Thymus (tissue), 11 donors: Measurements from ENCODE around the gene ARSK. TPM values are rescaled to one million over a fixed set of nuclear protein-coding genes. Genes with fewer than 3 reads are reported as not detected.

Source experiments
- DNase-seq, 9 donors: peaks; one replicate each; pipeline ENCODE4 v3.0.0-alpha.2; 2013; ENCODE audit warnings: low spot score in 9 of 9, low read depth in 6 of 9, missing footprints in 1 of 9
- H3K27ac ChIP-seq, 2 donors: one replicate each; pipeline ENCODE4 v1.5.1; 2013; ENCODE audit warnings: control low read depth in 1 of 2, low read depth in 1 of 2, low read length in 1 of 2, mild to moderate bottlenecking in 1 of 2, moderate library complexity in 1 of 2
- H3K27me3 ChIP-seq, 2 donors: one replicate each; pipeline ENCODE4 v1.5.1; 2013; ENCODE audit warnings: low read length in 1 of 2; ENCODE audit not compliant: control insufficient read depth in 2 of 2, insufficient read depth in 1 of 2
- H3K36me3 ChIP-seq, 2 donors: one replicate each; pipeline ENCODE4 v1.5.1; 2013; ENCODE audit warnings: low read length in 1 of 2, mild to moderate bottlenecking in 1 of 2, moderate library complexity in 1 of 2; ENCODE audit not compliant: control insufficient read depth in 2 of 2, insufficient read depth in 2 of 2
- H3K4me1 ChIP-seq, 2 donors: one replicate each; pipeline ENCODE4 v1.5.1; 2013; ENCODE audit warnings: low read length in 2 of 2; ENCODE audit not compliant: control insufficient read depth in 2 of 2, insufficient read depth in 2 of 2
- H3K4me3 ChIP-seq, 2 donors: one replicate each; pipeline ENCODE4 v1.5.1; 2013; ENCODE audit warnings: low read length in 2 of 2, control low read depth in 1 of 2, mild to moderate bottlenecking in 1 of 2
- H3K9me3 ChIP-seq, 2 donors: one replicate each; pipeline ENCODE4 v1.5.1; 2013; ENCODE audit warnings: low read length in 1 of 2, mild to moderate bottlenecking in 1 of 2; ENCODE audit not compliant: control insufficient read depth in 2 of 2, insufficient read depth in 1 of 2
- WGBS: extraction: QIAGEN DNeasy Blood & Tissue Kit; methylation state at CpG from one replicate; pipeline ENCODE4 v1.1.7; 2013; 5-methylcytosine and 5-hydroxymethylcytosine counted together
- polyA plus RNA-seq: library from polyadenylated mRNA; stranded (reverse); fragments of 200-250 nt; gene quantifications from one replicate; pipeline ENCODE4 v1.2.3, GENCODE V29; 2013
- total RNA-seq: library from RNA; stranded (reverse); fragments of 120-200 nt; gene quantifications from one replicate; pipeline ENCODE4 v1.2.4, GENCODE V29; 2013
- donor health status: healthy.

Gene ARSK
- total and polyA plus RNA-seq, 2 donors, result 4.6 to 5.3 TPM

DNA sequence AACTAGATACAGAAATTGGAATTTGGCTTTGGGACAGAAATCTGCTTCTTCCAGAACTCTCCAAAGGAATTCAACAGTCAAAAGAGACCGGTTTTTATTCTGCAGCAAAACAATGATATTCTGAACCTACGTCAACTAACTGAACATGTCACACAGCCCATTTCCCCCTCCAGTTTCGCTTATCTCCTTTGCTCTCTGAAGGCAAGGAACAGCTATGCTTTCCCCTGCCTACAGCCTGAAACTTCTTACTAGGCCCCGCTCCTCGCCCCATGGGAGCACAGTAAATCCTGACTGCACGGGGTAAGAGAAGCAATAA lies 612 bp upstream of the ARSK start:
- Histone ChIP-seq H3K36me3 (no peaks in the 10 kb centered on the region), H3K9me3 (no peaks in the 10 kb centered on the region), H3K27ac (peak overlapping the region; percentile 91 to 96), H3K27me3 (no peaks in the 10 kb centered on the region), H3K4me3 (peak overlapping the region; percentile 68 to 93), H3K4me1 (peaks cover 3 to 12% of the 10 kb centered on the region in 2 donors)
- no peak for DNase-seq
- WGBS, result 1% methylated on average over 6 of the region's 6 CpGs

DNA sequence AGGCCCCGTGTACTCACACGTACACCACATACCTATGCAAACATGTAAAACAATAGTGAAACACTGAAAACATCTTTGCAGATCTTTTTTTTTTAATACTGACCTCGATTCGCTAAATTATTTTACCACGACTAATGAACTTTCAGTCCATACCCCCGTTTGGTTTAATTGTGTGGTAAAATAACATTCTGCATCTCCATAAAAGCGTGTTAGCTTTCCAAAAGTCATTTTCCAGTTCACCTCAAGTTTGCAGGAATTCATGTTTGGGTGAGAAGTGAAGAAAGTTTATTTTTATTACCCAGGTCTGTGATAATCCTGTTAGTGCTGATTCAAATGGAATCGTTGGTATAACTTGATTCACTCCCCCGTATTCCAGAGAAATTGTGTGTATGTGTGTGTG lies 652 bp downstream of the ARSK start:
- DNase-seq, result no peak
- no peaks in the 10 kb centered on the region for H3K36me3 ChIP-seq
- peak overlapping the region; percentile 93 to 96 for H3K27ac ChIP-seq
- H3K9me3 ChIP-seq, result no peaks in the 10 kb centered on the region
- peak overlapping the region; percentile 68 to 93 for H3K4me3 ChIP-seq
- WGBS, result under 1% methylated on average over 9 of the region's 9 CpGs
- peaks cover 3 to 12% of the 10 kb centered on the region in 2 donors for H3K4me1 ChIP-seq
- no peaks in the 10 kb centered on the region for H3K27me3 ChIP-seq

DNA sequence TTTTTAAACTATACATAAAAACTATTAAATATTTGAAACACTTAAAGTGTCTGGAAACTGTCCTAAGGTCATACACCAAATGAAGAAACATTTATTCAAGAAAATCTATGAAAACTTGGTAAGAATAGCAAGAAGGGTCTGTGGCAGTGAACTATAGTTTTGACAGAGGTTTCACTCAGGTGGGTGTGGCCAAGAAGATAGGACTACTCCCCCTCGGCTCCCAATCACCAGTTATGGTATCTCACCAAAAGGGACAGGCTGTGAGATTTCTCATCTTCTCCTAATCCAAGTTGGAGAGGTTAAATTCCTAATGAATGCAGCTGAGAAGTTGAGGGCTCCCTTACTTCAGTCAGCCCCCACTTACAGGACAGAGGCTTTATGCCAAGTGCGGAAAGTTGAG lies 2.9 kb downstream of the ARSK start:
- peaks cover 3 to 12% of the 10 kb centered on the region in 2 donors for H3K4me1 ChIP-seq
- H3K27ac ChIP-seq, result no peak overlapping the region
- H3K36me3 ChIP-seq, result no peaks in the 10 kb centered on the region
- H3K4me3 ChIP-seq, result no peak overlapping the region
- no peaks in the 10 kb centered on the region for H3K27me3 ChIP-seq
- no peaks in the 10 kb centered on the region for H3K9me3 ChIP-seq
- no peak for DNase-seq
- 96% methylated on average over 2 of the region's 2 CpGs for WGBS

DNA sequence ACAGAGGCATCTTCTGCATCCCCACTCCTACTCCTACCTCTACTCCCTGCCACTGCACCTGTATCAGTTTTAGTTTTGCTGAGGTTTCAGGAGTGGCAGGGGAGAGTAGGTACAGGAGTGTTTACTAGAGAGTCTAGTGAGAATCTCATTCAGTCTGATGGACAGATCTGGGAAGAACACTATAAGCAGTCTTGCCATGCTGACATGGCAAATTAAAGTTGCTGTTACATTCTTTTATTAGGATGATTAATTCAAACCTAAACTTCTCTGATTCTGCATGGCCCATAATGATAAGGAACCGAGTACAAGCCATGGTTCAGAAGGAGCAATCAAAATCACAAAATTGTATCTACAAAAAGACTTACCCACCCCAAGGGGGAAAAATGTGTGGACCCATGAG lies 7.4 kb downstream of the ARSK start:
- DNase-seq, result no peak
- Histone ChIP-seq H3K27me3 (no peaks in the 10 kb centered on the region), H3K27ac (no peak overlapping the region), H3K9me3 (no peaks in the 10 kb centered on the region), H3K4me1 (no peaks in the 10 kb centered on the region), H3K4me3 (no peak overlapping the region), H3K36me3 (no peaks in the 10 kb centered on the region)
- WGBS, result 99% methylated on average over 1 of the region's 1 CpG

DNA sequence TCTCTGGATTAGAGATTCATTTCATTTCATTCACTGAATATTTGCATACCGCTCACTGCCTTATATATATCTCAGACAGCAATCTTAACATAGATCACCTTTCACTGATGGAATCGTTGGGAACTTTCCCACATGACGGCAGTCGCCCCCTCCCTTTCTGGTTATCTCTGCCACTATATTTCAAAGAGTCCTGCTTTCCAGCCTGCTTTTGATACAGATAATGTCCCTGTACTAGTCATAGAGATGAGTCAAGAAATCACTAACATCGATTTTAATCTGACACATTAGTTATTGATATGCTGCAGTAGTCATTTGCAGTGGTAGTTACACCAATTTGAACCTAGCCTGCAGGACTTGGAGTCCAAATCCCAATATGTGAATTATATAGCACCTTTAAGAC lies 8.5 kb downstream of the ARSK start:
- no peaks in the 10 kb centered on the region for H3K4me1 ChIP-seq
- WGBS, result over 99% methylated on average over 5 of the region's 5 CpGs

DNA sequence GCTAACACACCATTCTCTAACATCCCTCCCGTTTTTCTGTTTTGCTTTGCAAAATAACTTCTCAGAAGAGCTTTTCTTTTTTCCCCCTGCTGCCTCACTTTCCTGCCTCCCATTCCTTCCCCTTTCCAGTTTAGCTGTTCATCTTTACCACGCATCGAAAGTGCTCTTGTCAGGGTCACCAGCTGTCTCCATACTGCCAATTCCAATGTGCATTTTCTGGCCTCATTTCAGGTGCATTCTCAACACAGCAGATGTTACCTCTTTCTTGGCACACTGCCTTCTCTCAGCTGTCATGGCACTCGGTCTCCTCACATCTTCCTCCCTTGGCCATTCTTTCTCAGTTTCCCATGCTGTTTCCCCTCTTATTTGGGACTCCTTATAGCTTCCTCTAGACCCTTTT lies 9.5 kb downstream of the ARSK start:
- H3K9me3 ChIP-seq, result no peaks in the 10 kb centered on the region
- H3K36me3 ChIP-seq, result peaks cover 0 to 12% of the 10 kb centered on the region in 2 donors
- 91% methylated on average over 4 of the region's 4 CpGs for WGBS
- H3K4me3 ChIP-seq, result no peak overlapping the region
- DNase-seq, result no peak
- no peak overlapping the region for H3K27ac ChIP-seq
- H3K27me3 ChIP-seq, result no peaks in the 10 kb centered on the region
- no peaks in the 10 kb centered on the region for H3K4me1 ChIP-seq

More for the DNA sequence above, 8.5 kb downstream of the ARSK start:
- H3K4me3 ChIP-seq, result no peak overlapping the region
- H3K27ac ChIP-seq, result no peak overlapping the region
- no peaks in the 10 kb centered on the region for H3K27me3 ChIP-seq
- DNase-seq, result no peak
- H3K9me3 ChIP-seq, result no peaks in the 10 kb centered on the region
- peaks cover 0 to 5% of the 10 kb centered on the region in 2 donors for H3K36me3 ChIP-seq

DNA sequence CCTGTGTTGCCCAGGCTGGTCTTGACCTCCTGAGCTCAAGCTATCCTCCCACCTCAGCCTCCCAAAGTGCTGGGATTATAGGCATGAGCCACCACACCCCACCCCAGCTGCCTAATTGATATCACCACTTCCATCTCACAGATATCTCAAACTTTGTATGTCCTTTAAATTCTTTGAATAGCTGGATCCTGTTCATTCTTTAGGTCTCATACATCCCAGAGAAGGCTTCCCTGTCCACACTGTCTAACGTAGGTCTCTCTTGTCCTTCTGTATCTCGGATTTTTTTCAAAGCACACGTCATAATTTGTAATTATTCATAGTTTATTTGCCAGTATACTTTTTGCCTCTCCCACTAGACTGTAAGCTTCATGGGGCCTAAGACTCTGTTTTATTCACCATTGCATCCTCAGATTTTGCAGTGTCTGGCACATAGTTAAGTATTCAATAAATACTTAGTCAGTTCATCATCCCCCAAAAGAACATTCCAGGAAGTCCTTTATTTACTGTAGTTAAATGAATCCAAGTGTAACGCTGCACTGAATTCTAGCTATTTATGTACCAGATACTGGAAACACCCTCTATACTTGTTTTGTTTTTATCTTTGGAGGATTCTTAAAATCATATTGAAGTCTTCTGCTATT lies 10.5 kb downstream of the ARSK start:
- Histone ChIP-seq H3K27me3 (no peaks in the 10 kb centered on the region), H3K27ac (no peak overlapping the region), H3K9me3 (no peaks in the 10 kb centered on the region), H3K4me3 (no peak overlapping the region), H3K4me1 (no peaks in the 10 kb centered on the region), H3K36me3 (peaks cover 0 to 12% of the 10 kb centered on the region in 2 donors)
- DNase-seq, result no peak
- WGBS, result 98% methylated on average over 4 of the region's 4 CpGs

DNA sequence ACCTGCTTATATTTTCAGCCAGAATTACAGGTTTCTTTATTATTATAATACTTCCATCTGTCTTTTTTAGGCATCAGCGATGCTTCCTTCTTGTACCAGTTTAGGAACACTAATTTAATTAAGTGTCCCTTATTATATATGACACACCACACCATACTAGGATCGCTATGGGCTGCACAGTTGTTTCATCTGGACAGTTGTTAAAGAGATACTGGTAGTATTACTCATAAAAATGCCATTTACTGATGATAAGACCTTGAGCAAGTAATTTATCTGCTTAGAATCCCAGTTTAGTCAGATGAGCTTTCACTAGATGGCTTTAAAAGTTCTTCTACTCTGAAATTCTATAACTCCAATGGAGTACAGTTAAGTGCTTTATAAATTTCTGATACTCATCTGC lies 17.1 kb downstream of the ARSK start:
- DNase-seq, result no peak
- WGBS, result 99% methylated on average over 2 of the region's 2 CpGs
- peaks cover 0 to 12% of the 10 kb centered on the region in 2 donors for H3K36me3 ChIP-seq

DNA sequence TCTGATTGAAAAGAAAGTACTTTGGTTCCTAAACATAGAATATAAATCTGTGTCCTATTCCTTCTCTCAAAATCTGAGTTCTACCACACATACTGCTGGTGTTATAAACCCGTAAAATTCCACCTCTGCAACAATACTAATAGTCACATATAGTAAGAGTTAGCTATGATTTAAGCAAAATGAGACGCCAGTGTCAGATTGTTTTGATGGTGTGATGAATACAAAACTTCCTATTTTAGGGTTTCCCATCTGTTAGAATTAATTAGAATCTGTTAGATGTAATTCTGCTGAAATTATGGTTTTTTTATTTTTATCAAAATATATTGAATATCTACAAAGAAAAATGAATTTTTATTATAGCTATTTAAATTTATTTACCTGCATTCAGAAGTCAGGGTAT lies 26.7 kb downstream of the ARSK start:
- no peak for DNase-seq
- Histone ChIP-seq H3K27me3 (no peaks in the 10 kb centered on the region), H3K4me1 (no peaks in the 10 kb centered on the region), H3K27ac (no peak overlapping the region), H3K4me3 (no peak overlapping the region), H3K36me3 (peaks cover 0 to 3% of the 10 kb centered on the region in 2 donors), H3K9me3 (no peaks in the 10 kb centered on the region)
- 97% methylated on average over 2 of the region's 2 CpGs for WGBS

More for the DNA sequence above, 17.1 kb downstream of the ARSK start:
- no peak overlapping the region for H3K27ac ChIP-seq
- H3K4me3 ChIP-seq, result no peak overlapping the region
- no peaks in the 10 kb centered on the region for H3K4me1 ChIP-seq
- H3K27me3 ChIP-seq, result no peaks in the 10 kb centered on the region
- no peaks in the 10 kb centered on the region for H3K9me3 ChIP-seq
